ENCODE measurements around the gene SMARCD2. TPM values are rescaled to one million over a fixed set of nuclear protein-coding genes. Genes with fewer than 3 reads are reported as not detected.

Gene SMARCD2
- total and polyA plus RNA-seq, 2 of the 13 experiments (the other 11 are each of a cell fraction or from before 2014, with no cell fraction given), result 122 to 150 TPM

DNA sequence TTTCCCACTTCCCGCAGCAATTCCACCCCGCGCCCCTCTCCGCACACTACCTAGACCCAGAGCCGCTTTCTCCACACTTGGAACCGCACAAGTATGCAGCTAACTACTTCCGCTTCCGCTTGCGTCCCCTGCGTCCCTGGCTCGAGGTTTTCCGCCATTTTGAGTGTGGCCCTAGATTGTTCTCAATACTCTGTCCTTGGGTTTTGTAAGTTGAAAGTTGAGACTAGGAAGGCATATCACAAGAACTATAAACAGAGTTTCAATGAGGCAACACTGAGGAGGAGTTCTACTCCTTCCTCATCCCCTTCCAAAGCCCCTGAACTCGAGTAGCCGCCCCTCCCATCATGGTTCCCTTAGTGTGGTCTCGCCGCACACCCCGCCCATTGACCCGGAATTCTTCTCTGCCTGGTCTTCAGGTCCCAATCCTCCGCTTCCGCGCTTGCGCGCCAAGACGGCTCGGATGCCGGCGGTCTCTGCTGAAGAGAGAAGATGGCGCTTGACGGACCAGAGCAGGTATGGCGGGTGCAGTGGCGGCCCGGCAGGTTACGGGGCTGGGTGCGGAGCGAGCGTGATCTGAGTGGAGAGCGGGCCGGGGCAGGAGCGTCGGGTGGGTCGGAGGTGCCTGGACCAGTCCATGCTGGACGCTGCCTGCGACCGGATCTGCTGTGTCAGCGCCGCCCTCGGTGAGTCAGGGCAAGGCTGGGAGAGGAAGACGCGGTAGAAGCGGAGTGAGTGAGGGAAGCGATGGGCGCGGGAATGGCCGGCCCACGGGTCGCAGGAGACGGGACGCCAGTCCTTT is 15.3 kb downstream of the SMARCD2 start, which contains the start of the genes FTSJ3 and PSMC5 (continued):
- TF ChIP-seq ZFP36L1 (CRISPR knock-in tag; IDR thresholded peaks at IDR 0.05), result no peak; the same call in 1 of the 2 replicates
- peak; percentile 97 for TF ChIP-seq PHF8 (CRISPR knock-in tag; IDR thresholded peaks at IDR 0.05)
- TF ChIP-seq HDAC1 (CRISPR knock-in tag; IDR thresholded peaks at IDR 0.05), result peak; percentile 96
- peak; percentile 91 for TF ChIP-seq KMT2B (CRISPR knock-in tag; IDR thresholded peaks at IDR 0.05)
- no peak for TF ChIP-seq ZNF549 (CRISPR knock-in tag; IDR thresholded peaks at IDR 0.05)
- TF ChIP-seq ZNF44 (CRISPR knock-in tag; IDR thresholded peaks at IDR 0.05), result peak; percentile 59; the same call in 1 of the 2 replicates
- TF ChIP-seq, protein P1, sequence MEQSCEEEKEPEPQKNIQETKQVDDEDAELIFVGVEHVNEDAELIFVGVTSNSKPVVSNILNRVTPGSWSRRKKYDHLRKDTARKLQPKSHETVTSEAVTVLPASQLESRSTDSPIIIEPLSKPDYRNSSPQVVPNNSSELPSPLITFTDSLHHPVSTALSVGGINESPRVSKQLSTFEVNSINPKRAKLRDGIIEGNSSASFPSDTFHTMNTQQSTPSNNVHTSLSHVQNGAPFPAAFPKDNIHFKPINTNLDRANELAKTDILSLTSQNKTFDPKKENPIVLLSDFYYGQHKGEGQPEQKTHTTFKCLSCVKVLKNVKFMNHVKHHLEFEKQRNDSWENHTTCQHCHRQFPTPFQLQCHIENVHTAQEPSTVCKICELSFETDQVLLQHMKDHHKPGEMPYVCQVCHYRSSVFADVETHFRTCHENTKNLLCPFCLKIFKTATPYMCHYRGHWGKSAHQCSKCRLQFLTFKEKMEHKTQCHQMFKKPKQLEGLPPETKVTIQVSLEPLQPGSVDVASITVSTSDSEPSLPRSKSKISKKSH (CRISPR knock-in tag; IDR thresholded peaks at IDR 0.05; ENCODE audit: borderline replicate concordance), result peak; percentile 34; the same call in 1 of the 2 replicates
- TF ChIP-seq SRSF4 (IDR thresholded peaks at IDR 0.05; ENCODE audit: low read depth, low read length, poor library complexity, severe bottlenecking), result no peak
- TF ChIP-seq NRL (CRISPR knock-in tag; IDR thresholded peaks at IDR 0.05; ENCODE audit: borderline replicate concordance), result no peak
- TF ChIP-seq, protein P2, sequence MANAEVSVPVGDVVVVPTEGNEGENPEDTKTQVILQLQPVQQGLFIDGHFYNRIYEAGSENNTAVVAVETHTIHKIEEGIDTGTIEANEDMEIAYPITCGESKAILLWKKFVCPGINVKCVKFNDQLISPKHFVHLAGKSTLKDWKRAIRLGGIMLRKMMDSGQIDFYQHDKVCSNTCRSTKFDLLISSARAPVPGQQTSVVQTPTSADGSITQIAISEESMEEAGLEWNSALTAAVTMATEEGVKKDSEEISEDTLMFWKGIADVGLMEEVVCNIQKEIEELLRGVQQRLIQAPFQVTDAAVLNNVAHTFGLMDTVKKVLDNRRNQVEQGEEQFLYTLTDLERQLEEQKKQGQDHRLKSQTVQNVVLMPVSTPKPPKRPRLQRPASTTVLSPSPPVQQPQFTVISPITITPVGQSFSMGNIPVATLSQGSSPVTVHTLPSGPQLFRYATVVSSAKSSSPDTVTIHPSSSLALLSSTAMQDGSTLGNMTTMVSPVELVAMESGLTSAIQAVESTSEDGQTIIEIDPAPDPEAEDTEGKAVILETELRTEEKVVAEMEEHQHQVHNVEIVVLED (CRISPR knock-in tag; IDR thresholded peaks at IDR 0.05; ENCODE audit: borderline replicate concordance), result peak; percentile 100
- TF ChIP-seq ZNF234 (CRISPR knock-in tag; conservative IDR thresholded peaks at IDR 0.05), result no peak
- no peak for TF ChIP-seq TMF1 (CRISPR knock-in tag; IDR thresholded peaks at IDR 0.05; ENCODE audit: low read depth)
- peak; percentile 92 for TF ChIP-seq GATAD1 (CRISPR knock-in tag; IDR thresholded peaks at IDR 0.05)
- TF ChIP-seq HMG20A (CRISPR knock-in tag; IDR thresholded peaks at IDR 0.05; ENCODE audit: borderline replicate concordance), result peak; percentile 46; the same call in 1 of the 2 replicates
- peak; percentile 98 for TF ChIP-seq ZNF451 (CRISPR knock-in tag; IDR thresholded peaks at IDR 0.05)
- no peak for TF ChIP-seq SIX1 (CRISPR knock-in tag; IDR thresholded peaks at IDR 0.05; ENCODE audit: borderline replicate concordance)
- peak; percentile 71 for TF ChIP-seq TARDBP (CRISPR knock-in tag; IDR thresholded peaks at IDR 0.05)
- TF ChIP-seq ZNF562 (CRISPR knock-in tag; IDR thresholded peaks at IDR 0.05; ENCODE audit: borderline replicate concordance), result no peak
- no peak for TF ChIP-seq RORA (CRISPR knock-in tag; IDR thresholded peaks at IDR 0.05)
- no peak for TF ChIP-seq ZNF264 (CRISPR knock-in tag; IDR thresholded peaks at IDR 0.05)
- TF ChIP-seq, protein P3, sequence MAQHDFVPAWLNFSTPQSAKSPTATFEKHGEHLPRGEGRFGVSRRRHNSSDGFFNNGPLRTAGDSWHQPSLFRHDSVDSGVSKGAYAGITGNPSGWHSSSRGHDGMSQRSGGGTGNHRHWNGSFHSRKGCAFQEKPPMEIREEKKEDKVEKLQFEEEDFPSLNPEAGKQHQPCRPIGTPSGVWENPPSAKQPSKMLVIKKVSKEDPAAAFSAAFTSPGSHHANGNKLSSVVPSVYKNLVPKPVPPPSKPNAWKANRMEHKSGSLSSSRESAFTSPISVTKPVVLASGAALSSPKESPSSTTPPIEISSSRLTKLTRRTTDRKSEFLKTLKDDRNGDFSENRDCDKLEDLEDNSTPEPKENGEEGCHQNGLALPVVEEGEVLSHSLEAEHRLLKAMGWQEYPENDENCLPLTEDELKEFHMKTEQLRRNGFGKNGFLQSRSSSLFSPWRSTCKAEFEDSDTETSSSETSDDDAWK (CRISPR knock-in tag; IDR thresholded peaks at IDR 0.05), result no peak
- peak; percentile 91; the same call in 1 of the 2 replicates for TF ChIP-seq ZNF225 (CRISPR knock-in tag; IDR thresholded peaks at IDR 0.05)
- no peak for TF ChIP-seq PLRG1 (conservative IDR thresholded peaks at IDR 0.05)
- TF ChIP-seq RARG (CRISPR knock-in tag; IDR thresholded peaks at IDR 0.05; ENCODE audit: low read depth), result peak; percentile 97
- no peak for TF ChIP-seq PHB2 (IDR thresholded peaks at IDR 0.05; ENCODE audit: partially characterized antibody)
- no peak for TF ChIP-seq SETDB1 (CRISPR knock-in tag; IDR thresholded peaks at IDR 0.05; ENCODE audit: borderline replicate concordance)
- TF ChIP-seq ZNF557 (CRISPR knock-in tag; IDR thresholded peaks at IDR 0.05), result peak; percentile 42; the same call in 1 of the 2 replicates
